Measurements from ENCODE around the gene DNAH1. TPM values are rescaled to one million over a fixed set of nuclear protein-coding genes. Genes with fewer than 3 reads are reported as not detected.

Gene DNAH1
- total RNA-seq, 2 donors from 2014 or later, result 5.6 to 18.7 TPM

DNA sequence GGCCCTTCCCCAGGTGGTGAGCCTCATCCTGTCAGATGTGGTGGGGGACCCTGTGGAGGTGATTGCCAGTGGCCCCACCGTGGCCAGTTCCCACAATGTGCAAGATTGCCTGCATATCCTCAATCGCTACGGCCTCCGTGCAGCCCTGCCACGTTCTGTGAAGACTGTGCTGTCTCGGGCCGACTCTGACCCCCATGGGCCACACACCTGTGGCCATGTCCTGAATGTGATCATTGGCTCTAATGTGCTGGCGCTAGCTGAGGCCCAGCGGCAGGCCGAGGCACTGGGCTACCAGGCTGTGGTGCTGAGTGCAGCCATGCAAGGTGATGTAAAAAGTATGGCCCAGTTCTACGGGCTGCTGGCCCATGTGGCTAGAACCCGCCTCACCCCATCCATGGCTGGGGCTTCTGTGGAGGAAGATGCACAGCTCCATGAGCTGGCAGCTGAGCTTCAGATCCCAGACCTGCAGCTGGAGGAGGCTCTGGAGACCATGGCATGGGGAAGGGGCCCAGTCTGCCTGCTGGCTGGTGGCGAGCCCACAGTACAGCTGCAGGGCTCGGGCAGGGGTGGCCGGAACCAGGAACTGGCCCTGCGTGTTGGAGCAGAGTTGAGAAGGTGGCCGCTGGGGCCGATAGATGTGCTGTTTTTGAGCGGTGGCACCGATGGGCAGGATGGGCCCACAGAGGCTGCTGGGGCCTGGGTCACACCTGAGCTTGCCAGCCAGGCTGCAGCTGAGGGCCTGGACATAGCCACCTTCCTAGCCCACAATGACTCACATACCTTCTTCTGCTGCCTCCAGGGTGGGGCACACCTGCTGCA is 23.7 kb upstream of the DNAH1 start:
- Histone ChIP-seq H3K27ac (no peak overlapping the region), H3K36me3 (no peaks in the 10 kb centered on the region), H3K9me3 (no peaks in the 10 kb centered on the region), H3K4me1 (replicated peaks) (no peaks in the 10 kb centered on the region), H3K27me3 (replicated peaks; ENCODE audit: insufficient read depth) (no peaks in the 10 kb centered on the region), H3K4me3 (no peak overlapping the region)
- intact Hi-C loops (cut with DNase I), result no loop called here
- no peak for DNase-seq (ENCODE audit: low spot score)
- TF ChIP-seq POLR2A (IDR thresholded peaks at IDR 0.05) (no peak), POLR2AphosphoS5 (IDR thresholded peaks at IDR 0.05) (no peak)
- TF ChIP-seq, protein P1, sequence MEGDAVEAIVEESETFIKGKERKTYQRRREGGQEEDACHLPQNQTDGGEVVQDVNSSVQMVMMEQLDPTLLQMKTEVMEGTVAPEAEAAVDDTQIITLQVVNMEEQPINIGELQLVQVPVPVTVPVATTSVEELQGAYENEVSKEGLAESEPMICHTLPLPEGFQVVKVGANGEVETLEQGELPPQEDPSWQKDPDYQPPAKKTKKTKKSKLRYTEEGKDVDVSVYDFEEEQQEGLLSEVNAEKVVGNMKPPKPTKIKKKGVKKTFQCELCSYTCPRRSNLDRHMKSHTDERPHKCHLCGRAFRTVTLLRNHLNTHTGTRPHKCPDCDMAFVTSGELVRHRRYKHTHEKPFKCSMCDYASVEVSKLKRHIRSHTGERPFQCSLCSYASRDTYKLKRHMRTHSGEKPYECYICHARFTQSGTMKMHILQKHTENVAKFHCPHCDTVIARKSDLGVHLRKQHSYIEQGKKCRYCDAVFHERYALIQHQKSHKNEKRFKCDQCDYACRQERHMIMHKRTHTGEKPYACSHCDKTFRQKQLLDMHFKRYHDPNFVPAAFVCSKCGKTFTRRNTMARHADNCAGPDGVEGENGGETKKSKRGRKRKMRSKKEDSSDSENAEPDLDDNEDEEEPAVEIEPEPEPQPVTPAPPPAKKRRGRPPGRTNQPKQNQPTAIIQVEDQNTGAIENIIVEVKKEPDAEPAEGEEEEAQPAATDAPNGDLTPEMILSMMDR (IDR thresholded peaks at IDR 0.05), result no peak
- WGBS, result 90% methylated on average over 20 of the region's 20 CpGs

DNA sequence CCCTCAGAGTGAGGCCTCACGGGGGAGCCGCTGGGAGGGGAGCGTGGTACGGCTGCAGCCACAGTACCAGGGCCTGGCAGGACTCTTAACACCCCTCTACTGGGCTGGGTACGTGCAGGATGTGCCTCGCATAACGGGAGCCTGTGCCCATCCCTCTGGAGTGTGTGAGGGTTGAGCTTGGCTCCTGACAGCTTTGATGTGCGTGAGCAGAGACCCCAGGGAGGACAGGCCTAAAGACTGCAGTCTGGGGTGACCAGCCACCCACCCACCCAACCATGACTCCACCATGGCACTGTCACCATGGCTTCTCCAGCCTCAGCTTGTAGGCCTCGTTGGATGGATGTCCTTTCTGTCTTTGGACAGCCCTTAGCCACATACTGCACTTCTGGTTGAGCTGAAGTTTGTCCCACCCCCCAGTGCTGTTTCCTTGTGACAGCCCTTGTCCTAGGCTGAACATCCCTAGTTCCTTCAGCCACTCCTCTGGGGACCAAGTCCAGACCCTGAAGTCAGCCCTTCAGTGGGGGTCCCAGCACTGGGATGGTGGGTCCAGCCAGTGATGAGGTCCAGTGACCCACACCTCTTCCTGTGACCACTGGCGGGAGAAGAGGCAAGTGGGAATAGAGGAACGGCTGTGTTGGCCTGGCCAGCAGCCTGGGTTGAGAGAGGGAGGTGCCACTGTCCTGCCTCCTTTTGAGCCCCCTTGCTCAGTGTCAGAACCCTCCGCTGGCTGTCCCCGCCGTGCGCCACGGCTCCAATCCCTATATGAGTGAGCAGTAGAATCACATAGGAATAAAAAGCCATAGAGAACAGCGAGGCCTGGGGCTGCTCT is 22.4 kb upstream of the DNAH1 start:
- H3K4me3 ChIP-seq, result no peak overlapping the region
- no peaks in the 10 kb centered on the region for H3K27me3 ChIP-seq (replicated peaks; ENCODE audit: insufficient read depth)
- no peak for DNase-seq (ENCODE audit: low spot score)
- intact Hi-C loops (cut with DNase I), result no loop called here
- 89% methylated on average over 17 of the region's 17 CpGs for WGBS
- no peaks in the 10 kb centered on the region for H3K36me3 ChIP-seq
- no peaks in the 10 kb centered on the region for H3K4me1 ChIP-seq (replicated peaks)
- TF ChIP-seq, protein P1 (IDR thresholded peaks at IDR 0.05), result no peak
- H3K9me3 ChIP-seq, result no peaks in the 10 kb centered on the region
- H3K27ac ChIP-seq, result no peak overlapping the region

DNA sequence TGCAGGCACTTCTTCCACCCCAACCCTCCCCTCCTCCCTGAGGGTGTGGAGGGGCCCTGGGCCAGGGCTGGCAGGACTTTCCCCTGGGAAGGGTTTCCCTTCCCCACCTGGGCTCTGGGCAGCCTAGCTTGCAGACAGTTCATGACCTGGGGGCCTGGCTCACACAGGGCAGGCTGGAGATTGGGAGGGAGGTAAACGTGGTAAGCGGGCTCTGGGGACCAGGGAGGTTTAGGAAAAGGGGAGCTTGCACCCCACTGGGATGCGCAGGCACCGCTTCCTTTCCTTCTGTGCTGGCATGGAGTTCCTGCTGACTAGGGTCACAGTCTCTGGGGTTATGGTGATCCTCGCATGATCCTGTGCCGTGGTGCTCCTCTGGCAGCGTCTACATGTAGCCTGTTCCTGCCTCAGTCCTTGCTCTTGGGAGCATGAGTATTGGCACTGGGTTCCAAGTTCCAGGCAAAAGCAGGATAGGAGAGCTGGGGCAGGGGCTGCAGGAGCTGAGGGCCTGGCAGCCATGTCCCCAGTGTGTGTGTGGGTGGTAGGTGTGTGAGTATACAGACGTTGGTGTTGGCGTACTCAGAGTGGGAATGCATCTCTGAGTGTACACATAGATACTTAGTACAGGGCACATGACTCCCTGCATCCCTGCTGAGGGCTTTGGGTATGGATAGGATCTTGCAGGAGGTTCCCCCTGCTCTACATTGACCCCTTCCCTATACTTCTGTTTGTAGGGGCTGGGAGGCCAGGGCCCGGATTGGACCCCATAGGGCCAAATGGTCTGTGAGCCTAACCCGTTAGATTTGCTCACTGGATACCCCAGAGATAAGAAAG is 21.6 kb upstream of the DNAH1 start:
- TF ChIP-seq, protein P1 (IDR thresholded peaks at IDR 0.05), result no peak
- TF ChIP-seq POLR2AphosphoS5 (IDR thresholded peaks at IDR 0.05), result no peak
- no peak for TF ChIP-seq POLR2A (IDR thresholded peaks at IDR 0.05)
- no peak overlapping the region for H3K4me3 ChIP-seq
- 84% methylated on average over 11 of the region's 11 CpGs for WGBS
- H3K36me3 ChIP-seq, result no peaks in the 10 kb centered on the region
- intact Hi-C loops (cut with DNase I), result no loop called here
- no peaks in the 10 kb centered on the region for H3K4me1 ChIP-seq (replicated peaks)
- H3K27ac ChIP-seq, result no peak overlapping the region
- DNase-seq (ENCODE audit: low spot score), result no peak
- H3K27me3 ChIP-seq (replicated peaks; ENCODE audit: insufficient read depth), result no peaks in the 10 kb centered on the region
- no peaks in the 10 kb centered on the region for H3K9me3 ChIP-seq

DNA sequence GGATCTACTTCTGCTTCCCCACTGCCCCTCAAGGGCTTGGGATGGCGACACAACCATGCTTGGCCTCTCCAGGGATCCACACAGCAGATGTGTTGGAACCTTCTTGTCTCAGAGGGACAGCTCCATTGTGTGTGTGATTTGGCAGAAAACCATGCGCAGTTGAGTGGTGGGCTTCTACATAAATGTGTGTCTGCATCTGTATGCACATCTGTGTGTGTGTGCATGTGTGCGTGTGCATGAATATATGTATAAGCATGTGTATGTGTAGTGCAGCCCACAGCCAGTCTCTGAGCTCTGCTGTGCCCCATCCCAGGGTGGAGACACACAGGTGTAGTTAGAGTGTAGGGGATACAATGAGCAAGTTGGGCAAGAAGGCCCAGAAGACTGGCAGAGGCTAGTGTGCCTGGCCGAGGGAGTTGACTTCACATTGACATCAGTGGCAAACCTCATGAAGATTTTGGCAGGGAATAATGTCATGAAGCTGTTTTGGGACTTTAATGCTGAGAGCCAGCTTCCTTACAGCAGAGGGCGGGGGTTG is 20.4 kb upstream of the DNAH1 start:
- 87% methylated on average over 5 of the region's 5 CpGs for WGBS
- H3K27me3 ChIP-seq (replicated peaks; ENCODE audit: insufficient read depth), result no peaks in the 10 kb centered on the region

More for the DNA sequence above, 20.4 kb upstream of the DNAH1 start:
- H3K9me3 ChIP-seq, result no peaks in the 10 kb centered on the region
- TF ChIP-seq POLR2A (IDR thresholded peaks at IDR 0.05), result no peak
- no peak overlapping the region for H3K4me3 ChIP-seq
- no peak for DNase-seq (ENCODE audit: low spot score)
- H3K36me3 ChIP-seq, result no peaks in the 10 kb centered on the region
- no peaks in the 10 kb centered on the region for H3K4me1 ChIP-seq (replicated peaks)
- H3K27ac ChIP-seq, result no peak overlapping the region
- intact Hi-C loops (cut with DNase I), result no loop called here
